IPS-NIHi11 (cell line): ENCODE results near the gene SNRNP200.

Experiments
- DNase-seq: peaks from one replicate; pipeline ENCODE4 v3.0.0; 2012; ENCODE audit warnings: mixed read lengths, low spot score

The SNRNP200 gene

DNA sequence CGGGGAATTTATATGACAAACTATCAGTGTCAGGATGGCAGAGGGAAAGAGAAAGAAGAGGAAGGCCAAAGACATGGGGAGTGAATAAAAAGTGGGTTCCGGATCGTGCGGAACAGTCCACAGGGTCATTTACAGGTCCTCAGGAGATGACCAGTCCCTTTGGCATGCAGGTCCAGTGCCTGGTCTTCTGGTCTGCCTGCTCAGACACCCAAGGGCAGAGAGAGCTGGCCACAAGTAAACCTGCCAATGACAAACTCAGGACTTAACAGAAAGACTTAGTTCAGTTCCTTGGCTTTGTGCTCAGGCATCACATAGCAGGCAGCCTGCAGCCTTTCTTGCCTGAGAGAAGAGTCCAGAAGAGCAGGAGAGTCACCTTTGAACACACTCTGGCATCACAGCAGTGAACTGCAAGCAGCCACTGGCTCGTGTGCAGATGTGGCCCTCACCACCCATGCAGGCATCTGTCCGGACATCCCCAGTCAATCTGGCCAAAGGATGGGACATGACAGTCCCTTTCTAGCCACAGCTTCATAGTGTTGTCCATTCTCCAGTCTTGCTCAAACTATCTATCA, 53.5 kb downstream of the SNRNP200 start:
- peak; percentile 72 for DNase-seq

DNA sequence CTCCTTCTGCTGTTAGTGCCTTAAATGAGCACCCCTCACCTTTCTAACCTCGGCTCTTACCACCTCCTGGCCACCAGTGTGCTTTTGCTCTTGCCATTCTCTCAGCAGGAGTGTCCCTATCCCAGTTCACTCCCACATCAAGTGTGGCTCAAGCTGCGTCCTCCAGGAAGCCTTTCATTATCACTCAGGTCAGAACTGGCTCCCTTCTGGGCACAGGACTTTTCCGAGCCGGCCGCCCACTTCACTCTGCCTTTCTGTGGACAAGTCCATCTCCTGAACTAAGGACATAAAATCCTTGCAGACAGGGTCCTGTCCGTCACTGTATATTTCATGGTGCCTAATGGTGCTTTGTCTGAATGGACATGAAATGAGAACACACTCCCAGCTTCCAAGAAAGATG, 55.2 kb downstream of the SNRNP200 start:
- DNase-seq, result no peak

DNA sequence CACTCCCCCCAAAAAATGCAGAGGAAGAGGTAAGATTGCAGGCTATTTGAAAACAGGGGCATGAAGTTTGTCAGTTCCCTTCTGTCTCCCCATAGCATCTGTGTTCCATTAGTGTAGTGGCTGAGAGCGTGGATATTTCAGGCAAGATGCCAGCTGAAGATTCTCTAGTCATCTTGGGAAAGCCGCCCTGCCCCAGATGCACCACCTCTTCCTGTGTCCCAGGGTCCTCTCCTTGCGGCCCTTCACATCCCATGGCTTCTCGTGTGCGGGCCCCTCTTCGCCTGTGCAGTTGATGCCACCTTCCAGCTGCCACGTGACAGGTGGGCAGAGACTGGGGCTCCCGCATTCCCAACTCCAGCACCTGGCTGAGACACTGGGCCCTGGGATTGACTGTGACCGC, 55.7 kb downstream of the SNRNP200 start:
- DNase-seq, result no peak

DNA sequence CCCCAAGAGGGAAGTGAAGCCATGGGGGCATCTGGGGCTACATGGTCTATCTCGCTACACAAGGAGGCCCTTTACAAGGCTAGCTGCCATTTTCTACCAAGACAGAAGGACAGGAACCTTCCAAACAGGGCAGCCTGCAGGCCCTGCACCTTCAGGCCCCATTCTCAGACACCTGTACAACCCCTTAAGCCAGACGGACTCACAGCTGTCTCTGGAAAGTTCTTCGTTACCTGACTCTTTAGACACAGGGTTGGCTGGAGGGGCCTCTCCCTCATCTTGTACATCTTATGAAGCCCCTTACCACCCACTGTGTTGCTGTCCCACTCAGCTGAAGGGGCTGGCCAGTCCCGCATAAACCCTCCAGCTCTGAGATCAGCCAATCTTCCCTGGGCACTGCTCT, 56.7 kb downstream of the SNRNP200 start:
- DNase-seq, result no peak

DNA sequence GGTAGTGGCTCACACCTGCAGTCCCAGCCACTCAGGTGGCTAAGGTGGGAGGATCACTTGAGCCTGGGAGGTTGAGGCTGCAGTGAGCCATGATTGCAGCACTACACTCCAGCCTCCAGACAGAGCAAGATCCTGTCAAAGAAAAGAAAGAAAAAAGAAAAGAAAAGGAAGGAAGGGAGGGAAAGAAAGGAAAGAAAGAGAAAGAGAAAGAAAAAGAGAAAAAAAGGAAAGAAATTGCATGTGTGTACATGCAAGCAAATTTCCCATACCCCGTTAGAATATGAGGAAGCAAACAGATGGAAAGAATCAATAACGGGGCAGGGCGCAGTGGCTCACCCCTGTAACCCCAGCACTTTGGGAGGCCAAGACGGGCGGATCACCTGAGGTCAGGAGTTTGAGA, 57.5 kb downstream of the SNRNP200 start:
- no peak for DNase-seq

DNA sequence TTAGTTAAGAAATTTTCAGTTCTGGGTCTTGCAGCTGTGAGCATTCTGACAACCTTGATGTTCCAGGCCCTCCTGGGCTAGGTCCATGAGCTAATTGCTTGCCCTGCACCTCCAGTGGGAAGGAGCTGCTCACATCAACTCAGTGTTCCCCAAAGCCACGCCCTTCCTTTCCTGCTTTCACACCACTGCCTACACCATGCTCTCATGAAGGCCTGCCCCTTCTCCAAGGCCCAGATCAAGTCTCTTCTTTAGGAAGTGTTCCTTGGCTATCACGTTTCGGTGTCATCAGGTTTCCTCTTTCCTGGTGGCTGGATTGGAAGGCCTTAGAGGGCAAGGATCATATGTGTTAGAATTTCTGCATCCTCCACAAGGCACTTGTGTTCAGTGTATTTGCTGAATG, 58.3 kb downstream of the SNRNP200 start:
- no peak for DNase-seq

DNA sequence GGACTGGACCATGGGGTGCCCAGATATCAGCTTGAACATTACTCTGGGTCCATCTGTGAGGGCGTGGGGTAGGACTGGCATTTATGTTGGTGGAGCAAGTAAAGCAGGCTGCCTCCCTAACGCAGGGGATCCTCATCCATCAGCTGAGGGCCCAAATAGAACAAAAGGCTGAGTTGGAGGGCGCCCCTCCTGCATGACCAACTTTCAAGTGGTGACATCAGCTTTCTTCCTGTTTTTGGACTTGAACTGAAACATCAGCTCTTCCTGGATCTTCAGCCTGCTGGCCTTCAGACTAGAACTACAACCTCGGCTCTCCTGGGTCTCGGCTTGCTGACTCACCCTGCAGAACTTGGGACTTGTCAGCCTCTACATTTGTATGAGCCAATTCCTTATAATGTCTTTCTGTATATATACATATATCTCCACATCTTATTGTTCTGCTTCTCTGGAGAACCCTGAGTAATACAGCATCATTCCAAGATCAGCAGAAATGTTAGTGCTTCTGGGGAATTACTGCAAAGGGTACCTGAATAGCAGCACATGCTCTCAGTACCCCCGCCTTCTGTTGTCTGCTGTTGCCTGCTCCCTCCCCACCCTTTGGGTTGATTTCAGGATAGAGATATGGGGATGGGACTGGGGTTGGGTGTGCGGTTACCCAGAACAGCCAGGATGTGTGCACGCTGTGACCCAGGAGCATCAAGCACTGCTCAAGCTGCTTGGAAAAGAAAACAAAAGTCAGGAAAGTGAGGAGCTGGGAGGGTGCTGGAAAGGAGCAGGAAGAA, 59.5 kb downstream of the SNRNP200 start:
- no peak for DNase-seq

DNA sequence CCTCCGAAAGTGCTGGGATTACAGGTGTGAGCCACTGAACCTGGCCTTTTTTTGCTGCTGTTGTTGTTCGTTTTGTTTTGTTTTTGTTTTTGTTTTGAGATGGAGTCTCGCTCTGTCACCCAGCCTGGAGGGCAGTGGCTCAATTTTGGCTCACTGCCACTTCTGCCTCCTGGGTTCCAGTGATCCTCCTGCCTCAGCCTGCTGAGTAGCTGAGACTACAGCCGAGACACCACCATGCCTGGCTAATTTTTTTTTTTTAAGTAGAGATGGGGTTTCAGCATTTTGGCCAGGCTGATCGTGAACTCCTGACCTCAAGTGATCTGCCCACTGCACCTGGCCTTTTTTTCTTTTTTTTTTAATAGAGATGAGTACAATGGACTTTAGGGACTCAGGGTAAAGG, 61.5 kb downstream of the SNRNP200 start:
- no peak for DNase-seq

DNA sequence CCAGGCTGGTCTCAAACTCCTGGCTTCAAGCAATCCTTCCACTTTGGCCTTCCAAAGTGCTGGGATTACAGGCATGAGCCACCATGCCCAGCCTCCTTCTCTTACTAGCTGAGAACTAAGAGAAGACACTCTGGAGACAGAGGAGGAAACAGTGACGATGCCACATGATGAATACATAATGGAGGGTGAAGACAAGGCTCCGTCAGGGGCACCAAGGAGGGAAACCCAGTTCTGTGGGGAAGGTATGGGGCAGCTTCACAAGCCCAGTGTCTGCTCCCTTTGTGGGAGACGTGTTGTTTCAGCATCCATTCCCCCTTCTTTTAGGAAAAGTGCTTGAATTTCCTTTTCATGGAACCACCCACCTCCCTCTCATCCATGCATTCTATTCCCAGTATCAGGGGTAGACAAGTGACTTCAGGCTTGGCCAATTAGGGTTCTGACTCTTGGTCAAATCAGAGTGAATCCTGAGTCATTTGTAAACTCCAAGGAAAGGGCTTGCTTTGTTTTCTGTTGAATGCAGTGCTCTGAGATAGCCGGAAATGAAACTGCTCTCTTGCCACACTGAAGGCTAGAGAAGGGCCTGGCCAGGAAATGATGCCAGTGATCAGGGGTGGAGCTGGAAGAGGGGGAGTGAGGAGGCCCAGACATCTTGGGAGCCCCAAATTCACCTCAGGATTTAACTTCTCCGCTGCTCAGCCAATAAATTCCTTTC, 63.3 kb downstream of the SNRNP200 start:
- no peak for DNase-seq

DNA sequence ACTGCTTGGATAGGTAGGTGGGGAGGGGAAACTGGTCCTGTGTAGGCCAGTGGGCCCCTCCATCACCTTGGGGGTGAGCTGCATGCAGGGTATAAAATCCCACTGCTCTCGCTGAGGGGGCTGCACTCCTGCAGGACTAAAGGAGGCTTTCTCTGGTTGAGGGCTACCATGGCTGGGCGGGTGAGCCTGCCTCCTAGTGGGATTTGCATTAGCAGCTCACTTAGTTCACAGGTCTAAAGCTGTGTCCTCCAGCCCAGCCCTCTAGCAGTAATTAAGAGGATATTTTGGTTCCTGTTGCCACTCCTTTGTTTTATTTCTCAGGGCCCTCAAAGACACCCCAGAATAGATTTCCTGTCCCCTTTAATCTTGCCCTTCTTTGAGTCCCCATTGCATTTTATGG, 64.1 kb downstream of the SNRNP200 start:
- peak; percentile 35 for DNase-seq

DNA sequence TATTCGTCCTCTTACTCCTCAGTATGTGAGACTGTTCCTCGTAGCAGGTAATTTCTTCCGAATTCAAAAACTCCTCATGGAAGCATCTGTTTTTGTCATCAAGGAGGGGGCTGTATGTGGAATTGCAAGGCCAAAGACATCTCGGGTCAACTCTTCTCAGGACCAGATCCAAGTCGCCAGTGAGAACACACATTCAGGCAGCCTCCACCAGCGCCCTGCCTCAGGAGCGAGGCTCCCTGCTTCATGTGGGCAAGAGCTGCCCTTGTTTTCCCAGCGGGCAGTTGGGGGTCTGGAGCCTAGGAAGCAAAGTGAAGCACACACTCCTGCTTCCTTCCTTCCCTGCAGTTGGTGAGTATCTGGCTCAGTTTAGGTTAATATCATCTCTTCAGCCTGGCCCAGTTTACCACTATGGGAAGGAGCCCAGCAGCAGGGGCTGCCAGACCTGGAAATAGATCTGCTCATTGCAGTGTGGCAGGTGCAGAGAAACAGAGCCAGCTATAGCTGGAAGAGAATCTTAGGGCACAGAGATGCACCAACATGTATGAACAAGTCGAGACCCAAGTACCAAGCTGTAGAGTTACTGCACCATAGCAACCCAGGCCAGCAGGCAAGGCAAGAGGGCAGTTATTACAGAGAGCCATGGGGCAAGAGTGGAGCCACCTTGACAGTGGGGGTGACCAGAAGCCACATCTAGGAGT, 64.9 kb downstream of the SNRNP200 start:
- DNase-seq, result no peak

DNA sequence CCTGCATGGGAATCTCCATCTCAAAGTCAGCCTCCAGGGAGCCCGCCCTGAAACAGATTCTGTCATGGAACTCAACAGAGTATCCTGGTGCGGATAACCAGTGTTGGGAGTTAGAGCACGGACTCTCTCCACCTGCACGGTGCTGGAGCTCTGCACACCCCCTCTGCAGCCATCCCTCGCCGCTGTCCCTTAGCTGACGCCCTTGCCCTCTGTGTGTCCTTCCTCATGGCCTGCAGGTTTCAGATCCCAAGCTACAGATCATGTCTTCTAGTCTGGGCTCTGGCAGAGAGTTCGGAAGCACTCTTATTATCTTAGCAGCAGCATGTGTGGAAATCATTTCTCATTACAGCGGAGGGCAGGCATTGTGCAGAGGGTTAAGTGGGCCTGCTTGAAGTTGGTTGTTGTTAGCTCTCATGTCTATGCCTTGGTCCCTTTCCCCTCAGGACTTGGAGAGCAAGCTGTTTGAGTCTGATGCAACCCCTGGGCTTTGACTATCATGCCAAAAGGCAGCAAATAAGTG, 65.5 kb downstream of the SNRNP200 start:
- DNase-seq, result no peak

DNA sequence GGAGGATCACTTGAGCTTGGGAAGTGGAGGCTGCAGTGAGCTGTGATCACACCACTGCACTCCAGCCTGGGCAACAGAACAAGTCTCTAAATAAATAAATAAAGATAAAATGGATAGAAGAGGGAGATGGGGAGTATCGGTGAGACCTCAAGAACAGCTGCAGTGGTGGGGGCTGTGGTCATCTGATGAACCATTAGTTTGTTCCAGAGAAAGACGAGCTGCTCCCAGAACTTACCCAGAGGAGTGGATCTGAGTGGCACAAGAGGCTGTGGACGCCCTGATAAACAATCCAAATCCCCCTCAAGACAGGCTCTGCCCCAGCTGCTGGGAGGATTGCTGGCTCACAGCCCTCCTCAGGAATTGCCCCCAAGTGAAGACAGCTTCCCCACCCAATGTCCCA, 66.3 kb downstream of the SNRNP200 start:
- DNase-seq, result no peak

DNA sequence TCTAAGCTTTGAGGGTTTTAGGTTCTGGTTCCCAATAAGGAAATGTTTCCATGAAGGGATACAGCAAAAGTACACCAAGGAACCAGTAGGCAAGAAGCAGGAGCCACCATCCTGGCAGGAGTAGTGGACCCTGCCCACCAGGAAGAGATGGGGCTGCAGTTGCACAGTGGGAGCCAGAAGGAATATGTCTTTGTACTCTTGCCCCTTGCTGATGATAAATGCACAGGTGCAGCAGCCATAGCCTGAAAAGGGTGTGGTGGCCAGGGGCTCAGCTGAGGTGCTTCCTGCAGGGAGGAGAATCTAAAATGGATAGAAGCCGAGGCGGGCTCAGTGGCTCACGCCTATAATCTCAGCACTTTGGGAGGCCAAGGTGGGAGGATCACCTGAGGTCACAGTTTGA, 67.1 kb downstream of the SNRNP200 start:
- no peak for DNase-seq

DNA sequence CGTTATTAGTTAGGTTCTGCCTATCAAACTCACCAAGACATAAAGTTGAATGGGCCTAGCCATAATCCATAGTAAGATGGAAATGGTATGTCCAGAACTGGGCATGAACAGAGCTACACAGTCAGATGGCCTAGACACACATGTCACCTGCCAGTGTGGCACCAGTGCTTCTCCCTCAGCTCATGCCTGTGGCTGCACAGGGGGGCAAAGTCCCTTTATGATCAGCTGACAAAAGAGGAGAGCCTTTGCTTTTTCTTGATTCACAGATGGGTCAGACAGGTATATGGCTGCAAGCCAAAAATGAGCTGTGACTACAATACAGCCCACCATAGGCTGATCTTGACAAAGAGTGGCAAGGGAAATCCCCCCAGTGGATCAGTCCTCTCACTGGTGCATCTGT, 68.5 kb downstream of the SNRNP200 start:
- no peak for DNase-seq

DNA sequence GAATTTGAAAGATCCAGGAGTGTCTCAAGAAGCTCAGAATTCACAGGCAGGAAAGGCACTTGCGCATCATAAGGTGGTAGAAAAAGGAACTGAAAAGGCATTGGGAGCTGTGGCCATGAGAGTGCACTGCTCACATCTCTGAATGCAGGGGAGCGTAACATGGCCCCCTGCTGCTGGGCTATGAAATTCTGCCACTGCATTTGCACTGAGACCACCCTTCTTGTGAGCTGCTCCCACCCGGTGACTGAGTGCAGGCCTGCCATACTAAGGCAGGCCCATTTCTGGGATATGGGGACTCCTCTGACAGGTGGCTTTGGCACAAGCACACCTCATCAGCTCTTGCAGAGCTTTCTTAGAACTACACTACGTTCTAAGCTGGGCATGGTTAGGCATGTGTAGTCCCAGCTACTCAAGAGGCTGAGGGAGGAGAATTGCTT, 71.4 kb downstream of the SNRNP200 start:
- no peak for DNase-seq

DNA sequence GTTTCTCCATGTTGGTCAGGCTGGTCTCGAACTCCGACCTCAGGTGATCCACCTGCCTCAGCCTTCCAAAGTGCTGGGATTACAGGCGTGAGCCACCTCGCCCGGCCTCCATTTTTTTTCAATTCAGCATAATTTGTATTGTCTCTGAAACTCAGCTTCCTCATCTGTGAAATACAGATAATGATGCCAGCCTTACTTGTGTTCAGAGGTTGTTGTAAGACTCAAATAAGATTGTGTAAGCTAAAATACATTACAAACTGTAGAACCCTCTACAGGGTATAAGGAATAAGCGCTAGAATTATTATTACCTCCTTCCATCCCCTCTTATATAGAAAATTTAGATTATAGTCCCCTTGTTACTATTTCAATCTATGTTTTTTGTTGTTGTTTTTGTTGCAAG, 71.9 kb downstream of the SNRNP200 start:
- DNase-seq, result no peak

DNA sequence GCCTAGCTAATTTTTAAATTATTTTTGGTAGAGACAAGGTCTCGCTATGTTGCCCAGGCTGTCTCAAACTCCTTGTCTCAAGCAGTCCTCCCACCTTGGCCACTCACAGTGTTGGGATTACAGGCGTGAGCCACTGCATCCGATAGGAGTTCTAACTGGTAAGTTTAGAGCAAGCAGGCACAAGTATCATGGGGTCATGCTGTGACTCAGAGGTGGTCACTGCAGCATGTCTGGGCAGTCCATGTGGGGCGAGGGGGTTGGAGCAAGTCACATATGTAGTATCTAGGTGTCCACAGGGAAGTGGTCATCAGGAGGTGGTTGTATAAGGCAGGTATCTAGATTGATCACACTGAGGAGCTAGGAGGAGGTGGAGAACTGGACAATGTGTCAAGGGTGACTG, 74.0 kb downstream of the SNRNP200 start:
- DNase-seq, result no peak

DNA sequence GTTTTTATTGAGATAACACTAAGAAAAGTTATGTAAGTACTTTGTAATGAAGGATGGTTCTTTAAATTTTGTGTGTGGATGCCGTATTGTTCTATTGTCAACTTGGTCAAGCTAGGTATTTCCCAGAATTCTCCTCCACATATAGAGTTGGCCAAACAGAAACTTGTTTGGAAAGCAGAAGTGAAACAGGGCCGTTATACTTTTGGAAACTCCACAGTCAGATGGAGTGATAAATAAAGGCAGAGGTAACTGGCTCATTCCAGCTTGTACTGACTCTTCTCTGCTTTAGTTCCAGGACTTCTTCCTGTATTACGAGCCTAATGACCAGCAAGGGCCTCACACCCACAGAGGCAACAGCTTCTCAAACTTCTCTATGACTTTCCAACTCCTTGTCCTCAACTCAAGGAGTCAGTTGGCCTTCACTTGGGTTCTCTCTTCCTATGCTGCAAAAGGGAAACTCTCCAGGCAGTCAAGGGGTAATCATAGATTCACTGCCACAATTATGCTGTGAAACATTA, 80.3 kb downstream of the SNRNP200 start:
- DNase-seq, result no peak
